OCI-LY7 (cell line): ENCODE results near the gene MACC1. TPM values are rescaled to one million over a fixed set of nuclear protein-coding genes. Genes with fewer than 3 reads are reported as not detected.
A peak's percentile ranks its signal among the peaks of the same experiment; 100 is the strongest.

Source experiments
- BruUV-seq: library from RNA; stranded (reverse); fragments of 400-500 nt; replicated peaks from 2 replicates; lab custom pipeline; 2021; lab: Mats Ljungman, UMichigan
- CTCF ChIA-PET: fragments of 300-600 bp; sonication (Branson Sonifier 250); formaldehyde crosslinking; loops from one replicate; lab custom pipeline; 2022; ENCODE audit warnings: antibody characterized with exemption; ENCODE audit not compliant: unreplicated experiment; lab: Charles Lee
- POLR2A ChIA-PET: fragments of 300-600 bp; sonication (Branson Sonifier 250); formaldehyde crosslinking; loops from one replicate; lab custom pipeline; 2022; ENCODE audit warnings: antibody characterized with exemption; lab: Charles Lee
- DNase-seq: peaks from one replicate; pipeline ENCODE4 v3.0.0-alpha.2; 2015; ENCODE audit warnings: low spot score
- H2AFZ ChIP-seq: fragments of 200-600 bp; sonication (generic), shearing (Covaris generic); 2 replicates; pipeline ENCODE4 v1.6.1; 2014; ENCODE audit warnings: mild to moderate bottlenecking, antibody characterized with exemption, low read length, moderate library complexity
- H3K27ac ChIP-seq: fragments of 200-600 bp; sonication (generic); 2 replicates; pipeline ENCODE4 v1.5.1; 2014; ENCODE audit warnings: mixed run types, low read depth, mild to moderate bottlenecking, moderate library complexity, low read length, inconsistent platforms; ENCODE audit not compliant: poor library complexity, severe bottlenecking
- H3K36me3 ChIP-seq: fragments of 200-600 bp; sonication (generic); 2 replicates; pipeline ENCODE4 v1.6.1; 2014; ENCODE audit warnings: mild to moderate bottlenecking, antibody characterized with exemption, low read length, moderate library complexity, mixed read lengths; ENCODE audit not compliant: insufficient read depth
- H3K4me1 ChIP-seq: fragments of 200-600 bp; sonication (generic); 2 replicates; pipeline ENCODE4 v1.5.1; 2014; ENCODE audit warnings: mild to moderate bottlenecking, low read length; ENCODE audit not compliant: insufficient read depth, poor library complexity, severe bottlenecking
- H3K4me2 ChIP-seq: fragments of 200-600 bp; sonication (generic); 2 replicates; pipeline ENCODE4 v1.6.1; 2014; ENCODE audit warnings: mild to moderate bottlenecking, low read length
- H3K4me3 ChIP-seq: fragments of 200-600 bp; sonication (generic); 2 replicates; pipeline ENCODE4 v1.5.1; 2014; ENCODE audit warnings: mild to moderate bottlenecking, low read depth, low read length; ENCODE audit not compliant: poor library complexity, severe bottlenecking
- H3K79me2 ChIP-seq: fragments of 200-600 bp; sonication (generic); 2 replicates; pipeline ENCODE4 v1.6.1; 2016; ENCODE audit warnings: low read depth, mild to moderate bottlenecking, low read length, moderate library complexity, mixed read lengths; ENCODE audit not compliant: insufficient read depth
- H3K9me2 ChIP-seq: fragments of 200-600 bp; sonication (generic); 2 replicates; pipeline ENCODE4 v1.6.1; 2016; ENCODE audit warnings: mild to moderate bottlenecking, low read length, mixed read lengths; ENCODE audit not compliant: insufficient read depth
- H3K9me3 ChIP-seq: fragments of 200-600 bp; sonication (generic); 2 replicates; pipeline ENCODE4 v1.6.1; 2014; ENCODE audit warnings: mild to moderate bottlenecking, mixed run types, low read length, mixed read lengths
- H4K20me1 ChIP-seq: fragments of 200-600 bp; sonication (generic); 2 replicates; pipeline ENCODE4 v1.6.1; 2014; ENCODE audit warnings: mild to moderate bottlenecking, antibody characterized with exemption, low read length, moderate library complexity, mixed read lengths; ENCODE audit not compliant: insufficient read depth
- CTCF ChIP-seq: fragments of 200-600 bp; sonication (generic); conservative IDR thresholded peaks from 2 replicates; pipeline ENCODE4 v1.5.1; 2014; ENCODE audit warnings: mild to moderate bottlenecking, antibody characterized with exemption, low read length, moderate library complexity, mixed read lengths
- EZH2phosphoT487 ChIP-seq: fragments of 200-600 bp; sonication (generic); IDR thresholded peaks from 2 replicates; pipeline ENCODE4 v1.6.1; 2018; ENCODE audit warnings: low read depth, borderline replicate concordance, mild to moderate bottlenecking, mixed run types, antibody characterized with exemption, low read length, moderate library complexity, mixed read lengths
- intact Hi-C: fragments of 100-400 bp; cut with micrococcal nuclease; formaldehyde crosslinking; loops from one replicate; pipeline ENCODE4 v1.10.0; 2022; ENCODE audit not compliant: unreplicated experiment
- total RNA-seq, 2 experiments: library from RNA; depleted of rRNA in 1 of 2; stranded (reverse); fragments of >200 nt in 1 of 2; shearing (Covaris generic) in 1 of 2; gene quantifications; 2 replicates each; pipeline ENCODE4 v1.2.3, GENCODE V29; 2014 to 2022

The MACC1 gene
- total RNA-seq, 2 experiments from 2014 or later = 5.0 to 11.1 TPM

DNA sequence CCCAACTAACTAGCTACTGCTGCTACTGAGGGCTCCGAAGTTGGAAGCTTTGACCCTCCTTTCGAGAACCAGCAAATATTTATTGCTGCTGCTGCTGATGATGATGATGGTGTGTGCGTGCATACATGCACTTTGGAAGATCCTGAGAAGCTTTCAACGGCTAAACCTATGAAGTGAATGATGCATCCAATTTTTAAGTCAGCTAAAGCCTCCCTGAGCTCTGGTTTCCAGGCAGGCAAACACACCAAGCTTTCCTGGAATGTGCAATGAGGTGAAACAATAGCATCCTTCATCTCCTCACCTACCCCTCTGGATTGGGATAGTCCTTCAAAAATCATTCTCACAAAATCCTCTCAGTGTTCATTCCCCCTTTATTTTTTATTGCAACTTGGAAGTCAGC is 13.9 kb downstream of the MACC1 start:
- H2AFZ ChIP-seq = no peak overlapping the region
- no peak overlapping the region for H3K27ac ChIP-seq
- no peak for TF ChIP-seq EZH2phosphoT487
- TF ChIP-seq CTCF = no peak
- peaks cover 33% of the 10 kb centered on the region for H3K4me1 ChIP-seq
- no peaks in the 10 kb centered on the region; the same call in 1 of the 2 replicates for H3K79me2 ChIP-seq
- no peaks in the 10 kb centered on the region for H3K9me2 ChIP-seq
- H3K4me2 ChIP-seq = no peak overlapping the region
- no peak overlapping the region for H3K4me3 ChIP-seq
- BruUV-seq = no TSS peak
- intact Hi-C loops = no loop called here
- POLR2A ChIA-PET = interaction anchor here (1.3 to 1.9 kb wide), 4 partner anchors 11 to 17 kb away, joined by 3 to 9 read pairs (median 7); no protein-coding TSS in a partner anchor
- peaks cover 4% of the 10 kb centered on the region; the same call in 1 of the 2 replicates for H3K36me3 ChIP-seq
- 0 out of 2 replicates have a peak, but pooled peaks cover 2% of the 10 kb centered on the region for H3K9me3 ChIP-seq
- no peaks in the 10 kb centered on the region for H4K20me1 ChIP-seq
- CTCF ChIA-PET = no interaction called here
- no peak for DNase-seq

- Histone ChIP-seq H2AFZ (peak overlapping the region; percentile 20; the same call in 1 of the 2 replicates), H3K79me2 (no peaks in the 10 kb centered on the region; the same call in 1 of the 2 replicates), H3K4me2 (peak overlapping the region; percentile 66; the same call in 1 of the 2 replicates), H4K20me1 (no peaks in the 10 kb centered on the region), H3K9me2 (no peaks in the 10 kb centered on the region), H3K4me1 (peaks cover 33% of the 10 kb centered on the region), H3K27ac (no peak overlapping the region), H3K9me3 (no peaks in the 10 kb centered on the region), H3K4me3 (no peak overlapping the region), H3K36me3 (0 out of 2 replicates have a peak, but pooled peaks cover 5% of the 10 kb centered on the region)
- peak; percentile 12 for DNase-seq
- no TSS peak for BruUV-seq
- ChIA-PET CTCF (interaction anchor here (1.3 kb wide), 1 partner anchor 18 kb away, joined by 5 read pairs; no protein-coding TSS in a partner anchor), POLR2A (no interaction called here)
- no peak for TF ChIP-seq EZH2phosphoT487
- no peak for TF ChIP-seq CTCF
- intact Hi-C loops = no loop called here
These were observed 15.8 kb downstream of the MACC1 start for GRCh38 chr7:20201380-20201779.

DNA sequence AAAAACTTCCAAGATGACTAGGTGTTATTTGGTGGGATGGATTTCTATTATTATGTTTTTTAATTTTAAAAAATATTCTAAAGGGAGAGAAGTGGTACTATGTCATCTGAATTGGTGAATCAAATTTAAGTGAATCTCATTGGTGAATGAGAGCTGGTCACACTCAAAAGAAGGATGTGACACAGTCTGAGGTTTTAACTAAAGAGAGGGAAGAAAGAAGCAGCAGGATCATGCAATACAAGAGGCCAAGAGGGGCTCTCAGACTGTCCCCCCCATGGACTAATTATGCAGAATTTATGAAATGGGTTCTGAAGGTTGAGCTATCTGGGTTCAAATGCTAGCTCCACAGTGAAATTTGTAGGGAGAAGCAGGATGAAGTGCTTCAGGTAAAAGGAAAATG is 16.2 kb downstream of the MACC1 start:
- Histone ChIP-seq H3K79me2 (no peaks in the 10 kb centered on the region; the same call in 1 of the 2 replicates), H2AFZ (peak overlapping the region; percentile 20; the same call in 1 of the 2 replicates), H3K27ac (no peak overlapping the region), H3K4me1 (peaks cover 33% of the 10 kb centered on the region), H3K4me3 (no peak overlapping the region), H3K9me2 (no peaks in the 10 kb centered on the region), H3K4me2 (peak overlapping the region; percentile 66; the same call in 1 of the 2 replicates), H3K9me3 (no peaks in the 10 kb centered on the region), H4K20me1 (no peaks in the 10 kb centered on the region), H3K36me3 (0 out of 2 replicates have a peak, but pooled peaks cover 5% of the 10 kb centered on the region)
- TF ChIP-seq EZH2phosphoT487 = no peak
- no peak for DNase-seq
- POLR2A ChIA-PET = no interaction called here
- BruUV-seq = no TSS peak
- intact Hi-C loops = no loop called here
- CTCF ChIA-PET = interaction anchor here (1.3 kb wide), 1 partner anchor 18 kb away, joined by 5 read pairs; no protein-coding TSS in a partner anchor
